AG04449 (cell line): ENCODE data around the gene MLLT1.

ENCODE experiments used
- CTCF ChIA-PET: fragments of 350-600 bp; formaldehyde crosslinking; extraction: SDS; loops from one replicate; lab custom pipeline; 2021; ENCODE audit warnings: antibody characterized with exemption; lab: Yijun Ruan, JAX
- POLR2A ChIA-PET: fragments of 400-600, 350-600 bp; formaldehyde crosslinking; extraction: SDS; loops from one replicate; lab custom pipeline; 2020; ENCODE audit warnings: antibody characterized with exemption, inconsistent platforms; lab: Yijun Ruan, JAX
- DNase-seq: peaks from one replicate; pipeline ENCODE4 v3.0.0-alpha.2; 2010; ENCODE audit warnings: low read depth, low spot score
- H3K4me3 ChIP-seq: 2 replicates; pipeline ENCODE4 v1.5.1; 2011; ENCODE audit warnings: low read depth, mild to moderate bottlenecking, control low read depth, low read length
- CTCF ChIP-seq: IDR thresholded peaks from one replicate; pipeline ENCODE4 v1.5.1; 2011; ENCODE audit warnings: mild to moderate bottlenecking, moderate library complexity, low read length, control low read depth, inconsistent platforms; ENCODE audit not compliant: insufficient read depth; ENCODE audit errors: missing control alignments

MLLT1 gene

GRCh38 chr19:6185835-6186834, 93.6 kb downstream of the MLLT1 start:
- CTCF ChIA-PET, result interaction anchor here (0.7 kb wide), 1 partner anchor 139 kb away, joined by 3 read pairs; no protein-coding TSS in a partner anchor

GRCh38 chr19:6185093-6185834, 94.5 kb downstream of the MLLT1 start:
- POLR2A ChIA-PET, result no interaction called here
- CTCF ChIA-PET, result no interaction called here
- no peak for DNase-seq
- TF ChIP-seq CTCF, result no peak
- no peak overlapping the region for H3K4me3 ChIP-seq

More at GRCh38 chr19:6185835-6186834, 93.6 kb downstream of the MLLT1 start:
- no peak overlapping the region for H3K4me3 ChIP-seq
- TF ChIP-seq CTCF, result no peak
- POLR2A ChIA-PET, result no interaction called here
- no peak for DNase-seq

GRCh38 chr19:6181119-6181518, 98.7 kb downstream of the MLLT1 start:
- no peak overlapping the region for H3K4me3 ChIP-seq
- ChIA-PET CTCF (no interaction called here), POLR2A (no interaction called here)
- TF ChIP-seq CTCF, result no peak
- no peak for DNase-seq

- ChIA-PET POLR2A (interaction anchor here (0.7 kb wide), 1 partner anchor 641 kb away, joined by 3 read pairs; no protein-coding TSS in a partner anchor), CTCF (no interaction called here)
- no peak overlapping the region for H3K4me3 ChIP-seq
- no peak for DNase-seq
- TF ChIP-seq CTCF, result no peak
Observed at GRCh38 chr19:6173190-6173589, 106.6 kb downstream of the MLLT1 start.

GRCh38 chr19:6172074-6172863, 107.5 kb downstream of the MLLT1 start:
- CTCF ChIA-PET, result no interaction called here
- TF ChIP-seq CTCF, result no peak
- no peak overlapping the region for H3K4me3 ChIP-seq
- DNase-seq, result no peak
- POLR2A ChIA-PET, result interaction anchor here (0.7 kb wide), 1 partner anchor 94 kb away, joined by 3 read pairs; no protein-coding TSS in a partner anchor
